ENCODE data around the gene PTCHD4.

The PTCHD4 gene

GRCh38 chr6:48099713-48100587 is 11.0 kb downstream of the PTCHD4 start:
- DNase-seq (ENCODE audit: extremely low read depth in 1 of 2, low read depth in 1 of 2): no peak

GRCh38 chr6:48098923-48099322 is 12.1 kb downstream of the PTCHD4 start:
- no peak for DNase-seq (ENCODE audit: extremely low read depth in 1 of 2, low read depth in 1 of 2)

DNA sequence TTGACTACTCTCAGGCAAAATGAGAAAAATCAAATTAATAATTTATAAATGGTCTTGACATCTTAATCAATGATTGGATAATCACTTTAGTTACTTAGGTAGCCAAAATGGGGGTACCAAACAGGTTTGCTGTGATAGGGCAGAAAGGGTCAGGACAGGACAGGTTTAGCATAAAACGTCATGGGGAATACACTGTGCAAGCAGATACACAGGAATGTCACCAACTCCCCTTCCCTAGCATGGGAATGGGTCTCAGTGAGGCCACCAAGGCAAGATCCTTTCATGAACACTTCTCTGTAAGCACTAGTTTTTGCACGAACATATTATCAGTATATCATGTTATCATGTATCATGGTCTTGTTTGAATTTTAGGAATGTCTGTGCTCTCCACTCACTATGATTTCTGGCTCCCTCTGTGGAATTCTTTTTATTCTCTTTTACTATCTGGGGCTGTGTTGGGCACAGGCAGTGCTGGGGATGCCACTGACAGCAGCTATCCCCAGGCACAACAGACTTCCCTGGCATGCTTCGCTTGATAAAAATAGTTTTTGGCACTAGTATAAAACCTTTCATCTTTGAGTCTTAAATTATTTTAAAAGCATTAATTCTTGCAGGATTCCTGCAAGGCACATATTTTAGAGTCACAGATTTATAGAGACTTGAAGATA is 18.3 kb downstream of the PTCHD4 start:
- no peak for DNase-seq (ENCODE audit: extremely low read depth in 1 of 2, low read depth in 1 of 2)

DNA sequence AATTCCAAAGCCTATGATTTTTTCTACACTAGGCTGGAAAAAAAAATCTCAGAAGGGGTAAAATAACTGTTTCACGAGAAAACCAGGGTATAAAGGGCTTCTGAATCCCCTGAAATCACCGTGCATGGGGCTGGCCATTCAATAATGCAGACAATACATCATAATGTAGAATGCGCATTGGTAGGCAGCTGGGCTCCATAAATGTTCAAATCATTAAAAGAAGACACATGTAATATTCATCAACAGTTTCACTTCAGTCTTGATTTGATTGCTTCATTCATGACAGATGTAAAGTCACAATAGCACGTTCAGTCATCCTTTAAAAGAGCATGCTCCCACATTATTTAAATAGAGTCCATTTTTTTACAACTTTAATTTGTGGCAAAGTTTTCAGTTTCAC is 20.5 kb downstream of the PTCHD4 start:
- no peak for DNase-seq (ENCODE audit: extremely low read depth in 1 of 2, low read depth in 1 of 2)

DNA sequence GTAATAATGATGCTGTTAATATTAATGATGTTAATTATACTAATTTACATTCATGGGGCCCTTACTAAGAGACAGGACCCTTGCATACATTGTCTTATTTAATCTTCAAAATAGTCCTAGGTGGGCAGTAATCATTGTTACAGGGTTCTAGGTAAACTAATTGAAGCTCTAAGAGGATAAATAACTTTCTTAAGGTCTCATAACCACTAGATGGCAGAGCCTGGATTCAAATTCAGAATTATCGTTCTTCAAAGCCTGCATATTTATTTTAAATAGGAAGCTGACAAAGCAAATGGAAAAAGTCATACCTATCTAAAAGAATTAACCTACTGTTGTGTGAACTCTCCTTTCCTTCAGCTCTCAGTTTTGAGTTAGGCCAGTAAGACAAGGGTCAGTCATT is 23.5 kb downstream of the PTCHD4 start:
- DNase-seq (ENCODE audit: extremely low read depth in 1 of 2, low read depth in 1 of 2): no peak

DNA sequence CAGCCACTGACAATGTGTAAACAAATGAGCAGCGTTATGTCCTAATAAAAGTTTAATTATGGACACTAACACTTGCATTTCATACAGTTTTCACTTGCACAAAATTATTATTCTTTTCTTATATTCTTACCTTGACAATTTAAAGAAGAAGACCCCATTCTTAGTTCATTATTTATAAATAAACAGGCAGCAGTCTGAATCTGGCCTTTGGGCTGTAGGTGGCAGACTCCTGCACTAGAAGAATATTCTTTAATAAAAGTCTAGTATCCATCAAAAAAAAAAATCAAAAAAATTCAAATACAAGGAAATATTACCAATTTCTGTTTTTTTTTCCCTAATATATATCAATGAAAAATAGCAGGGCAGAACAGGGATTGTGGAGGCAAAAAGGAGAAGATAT is 24.8 kb downstream of the PTCHD4 start:
- DNase-seq (ENCODE audit: extremely low read depth in 1 of 2, low read depth in 1 of 2): no peak

DNA sequence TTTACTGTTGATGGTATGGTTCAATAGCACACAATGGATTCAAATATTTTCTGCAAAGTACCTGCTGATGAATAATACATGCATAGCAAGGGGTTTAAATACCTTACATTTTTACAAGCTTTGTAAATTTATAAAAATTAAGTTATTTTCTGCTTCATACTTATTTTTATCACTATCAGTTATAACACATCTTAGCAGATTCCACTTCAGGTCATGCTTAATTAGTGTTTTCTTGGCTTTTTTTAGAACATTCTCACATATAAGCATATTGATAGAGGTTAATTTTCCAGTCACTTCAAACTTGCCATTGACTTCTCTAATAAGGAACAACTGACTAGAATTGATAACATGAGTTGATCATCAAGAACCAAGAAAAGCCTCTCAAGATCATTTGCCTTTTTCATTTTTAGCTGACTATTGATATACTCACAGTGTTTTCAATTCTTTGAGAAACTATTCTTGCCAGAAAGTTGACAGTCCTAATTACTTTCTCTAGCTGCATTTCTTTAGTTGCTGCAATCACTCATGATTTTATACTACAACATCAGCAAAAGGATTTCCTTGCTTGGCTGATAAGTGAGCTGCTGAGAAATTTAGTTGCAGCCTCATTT is 25.8 kb downstream of the PTCHD4 start:
- no peak for DNase-seq (ENCODE audit: extremely low read depth in 1 of 2, low read depth in 1 of 2)

DNA sequence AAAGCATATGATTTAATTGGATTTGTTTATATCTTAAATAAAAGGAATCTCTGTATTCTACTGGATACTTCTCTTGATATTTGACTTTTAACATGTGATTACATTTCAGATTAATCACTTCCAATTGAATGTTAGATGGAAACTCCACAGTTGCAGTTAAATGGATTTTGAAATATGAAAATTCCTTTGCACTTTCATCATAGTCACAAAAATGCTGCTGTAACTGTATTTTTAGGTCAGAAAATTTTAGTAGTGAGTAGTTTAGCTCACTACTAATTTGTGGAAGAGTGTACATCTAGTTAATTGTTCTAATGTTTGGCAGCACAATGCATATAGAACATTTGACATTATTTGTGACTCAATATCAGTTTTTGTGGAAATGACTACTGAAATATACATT is 26.8 kb downstream of the PTCHD4 start:
- no peak for DNase-seq (ENCODE audit: extremely low read depth in 1 of 2, low read depth in 1 of 2)

DNA sequence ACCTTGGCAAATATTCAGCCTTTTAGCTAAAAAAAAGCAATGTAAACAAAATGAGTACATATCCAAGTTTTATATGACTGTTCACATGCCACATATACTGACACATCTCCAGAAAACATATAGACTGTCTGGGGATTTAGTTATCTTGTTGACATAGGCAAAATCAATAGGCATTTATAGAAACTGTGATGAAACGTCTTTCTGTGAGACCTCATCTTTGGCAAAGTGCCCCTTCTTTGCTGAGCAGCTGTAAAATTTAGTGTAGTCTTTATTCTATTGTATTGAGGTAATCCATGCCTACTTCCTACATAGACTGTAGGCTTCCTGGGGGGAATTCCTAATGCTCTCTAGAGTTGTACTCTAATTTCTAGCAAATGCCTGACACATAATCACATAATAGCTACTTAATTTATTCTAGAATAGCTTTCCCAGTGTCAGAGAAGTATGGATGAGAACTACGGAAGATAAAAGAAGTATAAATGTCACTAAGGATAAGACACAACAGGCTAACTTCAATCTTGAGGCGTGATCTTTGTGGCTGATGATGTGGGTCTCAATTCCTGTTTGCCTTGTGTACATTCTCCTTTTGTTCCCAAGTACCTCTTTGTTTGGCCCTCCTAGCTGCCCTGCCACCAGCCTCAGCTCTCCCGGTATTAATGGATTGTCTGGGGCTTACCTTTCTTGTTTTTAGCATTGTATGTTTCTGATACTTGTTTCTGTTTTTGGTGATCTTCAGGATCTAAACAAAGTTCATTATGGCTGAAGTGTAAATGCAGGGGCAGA is 30.6 kb downstream of the PTCHD4 start:
- no peak for DNase-seq (ENCODE audit: extremely low read depth in 1 of 2, low read depth in 1 of 2)

DNA sequence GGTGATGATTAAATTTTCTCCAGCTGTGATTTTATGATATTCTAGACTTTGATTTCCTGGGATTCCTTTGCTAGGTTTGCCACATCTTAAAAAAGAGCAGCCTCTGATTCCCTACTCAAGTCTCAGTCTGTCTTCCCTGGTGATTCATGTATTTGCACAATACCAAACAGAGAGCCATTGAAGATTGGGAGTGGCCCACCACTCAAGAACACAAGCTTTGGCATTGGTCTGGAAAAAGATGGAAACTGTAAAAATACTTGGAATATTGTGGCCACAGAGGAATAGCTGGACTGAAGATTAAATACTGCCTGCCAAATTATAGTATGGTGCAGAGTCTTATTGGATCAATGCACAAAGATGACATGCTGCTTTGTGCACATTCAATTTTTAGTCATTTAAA is 32.9 kb downstream of the PTCHD4 start:
- no peak for DNase-seq (ENCODE audit: extremely low read depth in 1 of 2, low read depth in 1 of 2)

- no peak for DNase-seq (ENCODE audit: extremely low read depth in 1 of 2, low read depth in 1 of 2)
Measured at GRCh38 chr6:48075181-48075580, 35.8 kb downstream of the PTCHD4 start.

- DNase-seq (ENCODE audit: extremely low read depth in 1 of 2, low read depth in 1 of 2): no peak
Measured at GRCh38 chr6:48073976-48074767, 36.8 kb downstream of the PTCHD4 start.

- DNase-seq (ENCODE audit: extremely low read depth in 1 of 2, low read depth in 1 of 2): no peak
Measured at GRCh38 chr6:48071833-48072232, 39.2 kb downstream of the PTCHD4 start.

- no peak for DNase-seq (ENCODE audit: extremely low read depth in 1 of 2, low read depth in 1 of 2)
Measured at GRCh38 chr6:48069280-48069679, 41.7 kb downstream of the PTCHD4 start.

DNA sequence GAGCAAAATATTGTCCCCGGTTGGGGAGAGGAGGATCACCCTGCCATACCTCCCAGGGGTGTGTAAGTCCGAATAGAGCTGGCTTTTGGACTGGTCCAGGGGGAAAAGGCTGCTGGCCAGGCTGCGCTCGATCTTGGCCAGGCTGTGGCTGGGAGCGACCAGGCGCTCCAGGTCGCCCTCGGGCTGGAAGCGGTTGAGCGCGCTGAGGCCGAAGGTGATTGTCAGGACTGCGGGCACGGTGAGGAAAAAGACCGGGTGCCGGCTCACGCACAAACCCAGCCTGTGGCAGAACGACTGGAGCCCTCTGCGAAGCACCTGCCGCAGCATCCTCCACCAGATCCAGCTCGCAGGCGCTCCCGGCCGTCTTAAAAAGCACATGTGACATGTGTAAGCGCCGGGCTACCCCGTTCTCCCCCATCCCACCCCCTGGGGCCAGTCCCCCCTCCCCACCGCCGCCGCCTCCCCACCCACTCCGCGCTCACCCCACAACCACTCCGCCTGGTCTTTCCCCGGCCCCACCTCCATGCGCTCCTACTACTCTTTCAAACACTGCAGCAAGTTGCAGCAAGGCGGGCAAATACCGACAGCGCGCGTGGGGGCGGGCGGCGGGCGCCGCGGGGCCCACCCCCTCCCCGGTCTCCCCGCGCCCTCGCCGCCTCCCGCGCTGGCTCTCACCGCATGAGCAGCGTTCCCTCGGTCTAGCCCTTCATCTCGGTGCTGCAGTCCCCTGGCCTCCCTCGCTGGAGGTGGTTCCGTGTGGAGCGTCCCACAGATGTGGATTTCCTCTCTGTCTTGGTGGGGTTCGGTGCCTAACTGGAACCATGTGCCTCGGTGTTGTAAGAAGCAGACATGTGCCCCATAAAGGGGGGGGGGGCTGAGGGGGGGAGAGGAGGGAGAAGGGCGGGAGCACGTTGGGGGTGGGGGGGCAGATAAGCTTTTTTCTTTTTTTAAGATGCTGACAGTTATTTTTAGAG is 42.4 kb downstream of the PTCHD4 start:
- no peak for DNase-seq (ENCODE audit: extremely low read depth in 1 of 2, low read depth in 1 of 2)

DNA sequence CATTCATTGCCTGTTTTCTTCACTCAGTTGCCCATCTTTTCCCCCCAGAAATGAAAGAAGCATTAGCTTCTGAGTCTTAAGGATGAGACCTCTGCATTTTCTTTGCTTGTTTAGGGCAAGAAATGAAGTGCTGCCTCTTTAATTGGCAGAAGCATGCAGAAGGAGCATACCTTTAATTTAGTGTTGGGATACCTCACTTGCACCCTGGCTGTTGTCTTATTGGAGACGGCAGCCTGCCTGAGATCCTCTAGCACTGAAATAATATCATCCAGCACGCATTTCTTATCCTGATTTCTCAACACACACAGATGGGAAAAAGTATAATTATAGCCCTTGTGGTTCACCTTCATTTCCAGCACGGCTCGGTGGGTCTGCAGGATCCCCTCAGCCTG is 43.1 kb downstream of the PTCHD4 start:
- DNase-seq (ENCODE audit: extremely low read depth in 1 of 2, low read depth in 1 of 2): no peak

- no peak for DNase-seq (ENCODE audit: extremely low read depth in 1 of 2, low read depth in 1 of 2)
Measured at GRCh38 chr6:48067148-48067712, 43.8 kb downstream of the PTCHD4 start.

DNA sequence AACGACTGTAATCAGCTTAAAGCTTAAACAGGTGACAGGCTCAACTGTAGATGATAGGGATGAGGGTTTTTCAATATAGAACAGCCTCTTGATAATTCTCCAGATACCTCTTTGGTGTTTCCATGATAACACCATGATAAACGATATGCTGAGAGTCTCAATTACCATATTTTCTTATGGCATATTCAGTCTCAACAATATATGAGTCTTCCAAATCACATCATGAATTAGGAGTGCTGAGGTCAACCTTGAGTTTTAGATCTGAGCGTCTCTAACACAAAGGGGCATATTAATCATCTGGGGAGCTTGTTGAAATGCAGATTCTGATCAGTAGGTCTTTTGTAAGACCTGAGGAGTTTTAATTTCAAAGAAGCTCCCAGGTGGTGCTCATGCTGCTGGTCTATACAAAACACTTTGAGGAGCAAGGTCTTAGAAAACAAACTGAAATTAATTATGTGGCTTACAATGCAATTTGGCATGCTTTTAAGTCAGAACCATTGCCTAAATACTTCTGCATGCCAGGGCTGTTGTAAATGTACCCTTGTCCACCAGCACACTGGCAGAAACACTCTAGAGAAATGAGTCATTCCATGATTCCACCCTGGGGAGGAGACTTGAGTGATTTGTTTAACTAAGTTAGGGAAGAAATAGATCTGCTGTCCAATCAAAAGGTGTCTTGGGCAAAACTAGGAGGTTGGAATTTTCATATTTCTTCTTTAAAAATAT is 49.6 kb downstream of the PTCHD4 start:
- DNase-seq (ENCODE audit: extremely low read depth in 1 of 2, low read depth in 1 of 2): no peak
